ENCODE measurements around the gene CHAT. TPM values are rescaled to one million over a fixed set of nuclear protein-coding genes. Genes with fewer than 3 reads are reported as not detected.

The CHAT gene
- total RNA-seq, 4 donors from 2014 or later, result not detected

DNA sequence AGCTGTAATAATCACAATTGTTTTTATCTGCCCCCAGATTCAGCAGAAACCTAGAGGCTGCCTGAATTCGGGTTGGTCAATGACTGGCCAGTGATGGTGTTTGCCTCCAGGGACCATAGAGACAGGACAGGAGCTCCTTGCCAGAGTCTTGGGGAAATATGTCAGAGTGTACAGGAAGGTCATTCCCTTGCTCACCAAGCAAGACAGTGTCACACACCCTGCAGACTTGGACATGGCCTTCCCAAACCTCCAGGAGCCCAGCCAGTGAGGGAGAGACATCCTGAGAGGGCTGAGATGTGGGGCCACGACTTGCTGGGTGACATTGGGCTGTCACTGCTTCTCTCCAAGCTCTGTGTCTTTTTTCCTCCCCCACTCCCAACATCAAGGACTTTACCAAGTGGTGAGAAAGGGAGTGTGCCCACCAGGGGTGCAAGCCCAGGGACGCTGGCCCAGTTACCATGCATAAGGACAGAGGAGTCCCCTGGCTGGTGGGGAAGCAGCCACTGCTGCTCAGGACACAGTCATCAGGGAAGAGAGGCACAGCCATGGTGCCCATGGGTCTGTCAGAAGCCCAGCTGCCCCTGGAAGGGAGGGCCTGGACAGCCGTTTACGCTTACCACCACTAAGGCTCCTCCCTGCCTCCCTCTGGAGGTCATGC, 40.3 kb downstream of the CHAT start:
- TF ChIP-seq, protein P1, sequence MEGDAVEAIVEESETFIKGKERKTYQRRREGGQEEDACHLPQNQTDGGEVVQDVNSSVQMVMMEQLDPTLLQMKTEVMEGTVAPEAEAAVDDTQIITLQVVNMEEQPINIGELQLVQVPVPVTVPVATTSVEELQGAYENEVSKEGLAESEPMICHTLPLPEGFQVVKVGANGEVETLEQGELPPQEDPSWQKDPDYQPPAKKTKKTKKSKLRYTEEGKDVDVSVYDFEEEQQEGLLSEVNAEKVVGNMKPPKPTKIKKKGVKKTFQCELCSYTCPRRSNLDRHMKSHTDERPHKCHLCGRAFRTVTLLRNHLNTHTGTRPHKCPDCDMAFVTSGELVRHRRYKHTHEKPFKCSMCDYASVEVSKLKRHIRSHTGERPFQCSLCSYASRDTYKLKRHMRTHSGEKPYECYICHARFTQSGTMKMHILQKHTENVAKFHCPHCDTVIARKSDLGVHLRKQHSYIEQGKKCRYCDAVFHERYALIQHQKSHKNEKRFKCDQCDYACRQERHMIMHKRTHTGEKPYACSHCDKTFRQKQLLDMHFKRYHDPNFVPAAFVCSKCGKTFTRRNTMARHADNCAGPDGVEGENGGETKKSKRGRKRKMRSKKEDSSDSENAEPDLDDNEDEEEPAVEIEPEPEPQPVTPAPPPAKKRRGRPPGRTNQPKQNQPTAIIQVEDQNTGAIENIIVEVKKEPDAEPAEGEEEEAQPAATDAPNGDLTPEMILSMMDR (IDR thresholded peaks at IDR 0.05), result no peak
- no peak for TF ChIP-seq POLR2A (IDR thresholded peaks at IDR 0.05)
- DNase-seq, result no peak
- WGBS, 2 donors, result 55 to 57% methylated on average over 5 of the region's 5 CpGs
- H3K4me1 ChIP-seq, result no peaks in the 10 kb centered on the region
- H3K27ac ChIP-seq, result no peak overlapping the region
- H3K4me3 ChIP-seq (replicated peaks in 1 of 3), result no peak overlapping the region
- H3K9me3 ChIP-seq, result no peaks in the 10 kb centered on the region
- no peaks in the 10 kb centered on the region for H3K27me3 ChIP-seq
- intact Hi-C loops (cut with DNase I), result no loop called here
- no peaks in the 10 kb centered on the region for H3K36me3 ChIP-seq

DNA sequence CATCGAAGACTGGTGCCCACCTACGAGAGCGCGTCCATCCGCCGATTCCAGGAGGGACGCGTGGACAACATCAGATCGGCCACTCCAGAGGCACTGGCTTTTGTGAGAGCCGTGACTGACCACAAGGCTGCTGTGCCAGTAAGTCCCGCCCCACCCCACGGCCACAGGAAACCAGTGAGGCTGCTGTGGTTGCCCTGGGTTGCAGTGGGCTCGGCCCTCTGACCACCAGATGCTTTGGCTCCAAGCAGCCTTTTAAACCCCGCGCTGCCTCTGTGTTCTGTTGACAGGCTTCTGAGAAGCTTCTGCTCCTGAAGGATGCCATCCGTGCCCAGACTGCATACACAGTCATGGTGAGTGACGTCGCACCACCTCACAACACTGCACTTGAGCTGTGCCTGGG, 41.3 kb downstream of the CHAT start:
- intact Hi-C loops (cut with DNase I), result no loop called here
- TF ChIP-seq POLR2A (IDR thresholded peaks at IDR 0.05), result no peak
- TF ChIP-seq, protein P1 (IDR thresholded peaks at IDR 0.05), result no peak
- Histone ChIP-seq H3K9me3 (no peaks in the 10 kb centered on the region), H3K27me3 (no peaks in the 10 kb centered on the region), H3K27ac (no peak overlapping the region), H3K4me1 (no peaks in the 10 kb centered on the region), H3K4me3 (replicated peaks in 1 of 3) (no peak overlapping the region), H3K36me3 (no peaks in the 10 kb centered on the region)
- no peak for DNase-seq
- WGBS, 2 donors, result 90 to 91% methylated on average over 11 to 14 of the region's 18 CpGs

DNA sequence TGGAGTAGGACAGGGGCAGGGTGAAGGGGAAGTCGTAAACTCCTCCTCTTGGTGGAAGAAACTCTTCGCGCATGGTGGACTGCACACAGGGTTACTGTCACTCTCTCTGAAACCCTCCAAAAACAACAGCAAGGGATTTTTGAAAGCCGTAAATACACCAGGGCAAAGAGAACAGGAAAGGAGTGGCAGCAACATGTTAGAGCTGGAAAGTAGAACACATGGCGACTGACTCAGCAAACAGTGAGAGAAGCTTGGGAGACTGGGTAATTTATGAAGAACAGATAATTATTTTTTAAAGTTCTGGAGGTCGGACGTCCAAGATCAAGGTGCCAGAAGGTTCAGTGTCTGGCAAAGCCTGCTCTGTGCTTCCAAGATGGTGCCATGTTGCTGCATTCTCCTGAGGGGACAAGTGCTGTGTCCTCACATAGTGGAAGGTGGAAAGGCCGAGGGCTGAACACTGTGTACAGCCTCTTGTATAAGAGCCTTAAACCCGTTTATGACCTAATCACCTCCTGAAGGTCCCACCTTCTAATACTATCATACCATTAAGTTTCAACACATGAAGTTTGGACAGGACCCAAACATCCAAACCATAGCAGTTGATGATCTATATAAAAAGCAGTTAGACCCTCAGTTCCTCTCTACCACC, 43.1 kb downstream of the CHAT start:
- no peak overlapping the region for H3K27ac ChIP-seq
- no peak overlapping the region for H3K4me3 ChIP-seq (replicated peaks in 1 of 3)
- TF ChIP-seq POLR2A (IDR thresholded peaks at IDR 0.05), result no peak
- TF ChIP-seq, protein P1 (IDR thresholded peaks at IDR 0.05), result no peak
- WGBS, 2 donors, result 62 to 71% methylated on average over 9 of the region's 9 CpGs
- intact Hi-C loops (cut with DNase I), result no loop called here
- DNase-seq, result no peak
- no peaks in the 10 kb centered on the region for H3K36me3 ChIP-seq
- H3K9me3 ChIP-seq, result no peaks in the 10 kb centered on the region
- no peaks in the 10 kb centered on the region for H3K27me3 ChIP-seq
- no peaks in the 10 kb centered on the region for H3K4me1 ChIP-seq

DNA sequence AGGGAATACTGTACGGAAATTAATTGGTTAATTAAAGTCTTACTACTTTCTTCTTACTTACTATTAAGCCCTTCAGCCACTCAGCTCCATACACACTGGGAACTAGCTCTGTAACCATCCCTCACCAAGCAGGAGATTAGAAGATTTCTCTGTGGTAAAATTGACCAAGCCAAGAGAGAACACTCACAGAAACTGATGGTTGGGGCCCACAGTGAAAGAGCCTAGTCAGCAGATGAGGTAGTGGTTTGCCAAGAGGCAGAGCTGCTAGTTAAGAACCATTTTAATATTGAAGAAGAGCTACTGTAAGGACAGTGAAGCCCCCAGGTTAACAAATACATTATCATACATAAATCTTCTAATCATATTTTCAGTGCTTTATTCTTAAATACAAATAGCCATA, 43.8 kb downstream of the CHAT start:
- H3K4me3 ChIP-seq (replicated peaks in 1 of 3), result no peak overlapping the region
- TF ChIP-seq, protein P1 (IDR thresholded peaks at IDR 0.05), result no peak
- no peak for TF ChIP-seq POLR2A (IDR thresholded peaks at IDR 0.05)
- H3K36me3 ChIP-seq, result no peaks in the 10 kb centered on the region
- no peaks in the 10 kb centered on the region for H3K9me3 ChIP-seq
- no peak for DNase-seq
- no peaks in the 10 kb centered on the region for H3K4me1 ChIP-seq
- H3K27ac ChIP-seq, result no peak overlapping the region
- intact Hi-C loops (cut with DNase I), result no loop called here
- 68 to 81% methylated on average over 1 of the region's 1 CpG for WGBS, 2 donors
- no peaks in the 10 kb centered on the region for H3K27me3 ChIP-seq

DNA sequence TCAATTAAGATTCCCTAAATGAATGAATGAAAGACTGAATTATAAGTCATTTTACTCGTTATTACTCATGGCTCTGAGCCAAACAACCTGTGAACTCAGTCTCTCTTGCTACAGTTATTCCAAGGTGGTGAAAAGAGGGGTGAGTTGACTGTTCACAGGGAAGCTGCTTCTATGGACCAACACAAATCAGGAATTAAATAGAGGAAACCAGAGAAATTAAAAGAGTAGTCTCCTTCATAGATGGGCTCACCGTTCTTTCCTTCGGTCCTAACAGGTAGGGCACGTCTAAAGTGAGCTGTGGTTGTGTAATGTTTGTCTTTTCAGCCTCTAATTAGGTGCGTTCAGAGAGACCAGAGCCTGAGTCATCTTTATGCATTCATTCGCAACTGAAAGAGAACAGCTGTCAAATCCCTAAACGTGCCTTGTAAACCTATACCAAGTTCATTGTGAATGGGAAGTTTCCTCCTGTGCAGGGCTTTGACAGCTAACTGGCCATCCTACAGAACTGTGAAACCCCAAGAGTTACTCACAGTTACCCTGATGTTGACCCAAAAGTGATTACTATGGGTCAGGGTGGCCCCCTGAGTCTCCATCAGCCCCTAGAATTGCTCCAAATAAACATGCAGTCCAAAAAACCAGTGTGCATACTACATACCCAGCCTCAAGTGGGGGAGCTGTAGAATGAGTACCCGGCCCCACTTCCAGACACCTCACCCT, 47.5 kb downstream of the CHAT start:
- WGBS, 2 donors, result 54 to 57% methylated on average over 8 of the region's 8 CpGs
- Histone ChIP-seq H3K4me3 (replicated peaks in 1 of 3) (no peak overlapping the region), H3K36me3 (no peaks in the 10 kb centered on the region), H3K9me3 (no peaks in the 10 kb centered on the region), H3K27me3 (no peaks in the 10 kb centered on the region), H3K4me1 (no peaks in the 10 kb centered on the region), H3K27ac (no peak overlapping the region)
- no peak for DNase-seq
- intact Hi-C loops (cut with DNase I), result no loop called here
- TF ChIP-seq, protein P1 (IDR thresholded peaks at IDR 0.05), result no peak
- no peak for TF ChIP-seq POLR2A (IDR thresholded peaks at IDR 0.05)
